Measurements from ENCODE around the gene LGALS7B.
"Not testable (repeated sequence)": the region's sequence is repeated elsewhere in the genome, so short reads cannot be mapped to it uniquely, and the experiment has no call there.

LGALS7B gene

GRCh38 chr19:38788478-38789243 lies at the start of gene LGALS7B:
LGALS7B (plus strand) TSS chr19:38789200; CDS start chr19:38789227, 27 bp downstream.
- no peak for DNase-seq

- peak; percentile 57 for DNase-seq
These were observed 49.4 kb upstream of the LGALS7B start for GRCh38 chr19:38739440-38740256.

- DNase-seq: no peak
These were observed 48.8 kb upstream of the LGALS7B start for GRCh38 chr19:38740257-38740592.

GRCh38 chr19:38740932-38741331 lies 48.1 kb upstream of the LGALS7B start:
- no peak for DNase-seq

GRCh38 chr19:38741670-38742069 lies 47.3 kb upstream of the LGALS7B start:
- no peak for DNase-seq

- no peak for DNase-seq
These were observed 46.7 kb upstream of the LGALS7B start for GRCh38 chr19:38742296-38742695.

- DNase-seq: no peak
These were observed 46.1 kb upstream of the LGALS7B start for GRCh38 chr19:38742906-38743305.

- no peak for DNase-seq
These were observed 45.4 kb upstream of the LGALS7B start for GRCh38 chr19:38743394-38744297.

GRCh38 chr19:38744298-38744681 lies 44.7 kb upstream of the LGALS7B start, which contains the start of gene CAPN12:
CAPN12 (minus strand) TSS chr19:38744474; CDS start chr19:38744165, 309 bp downstream.
- no peak for DNase-seq

GRCh38 chr19:38744874-38745273 lies 44.1 kb upstream of the LGALS7B start:
- no peak for DNase-seq

- no peak for DNase-seq
These were observed 43.7 kb upstream of the LGALS7B start for GRCh38 chr19:38745316-38745715.

GRCh38 chr19:38753783-38754182 lies 35.2 kb upstream of the LGALS7B start:
- DNase-seq: not testable (repeated sequence)

GRCh38 chr19:38754196-38754595 lies 34.8 kb upstream of the LGALS7B start:
- DNase-seq: not testable (repeated sequence)

GRCh38 chr19:38759590-38760003 lies 29.4 kb upstream of the LGALS7B start:
- DNase-seq: no peak

GRCh38 chr19:38760805-38761517 lies 28.0 kb upstream of the LGALS7B start:
- not testable (repeated sequence) for DNase-seq

- not testable (repeated sequence) for DNase-seq
These were observed 27.1 kb upstream of the LGALS7B start for GRCh38 chr19:38761884-38762389.

- no peak for DNase-seq
These were observed 25.2 kb upstream of the LGALS7B start for GRCh38 chr19:38763795-38764220.

GRCh38 chr19:38765214-38765613 lies 23.8 kb upstream of the LGALS7B start:
- DNase-seq: no peak

GRCh38 chr19:38766276-38767047 lies 22.5 kb upstream of the LGALS7B start:
- no peak for DNase-seq

- DNase-seq: peak; percentile 96
These were observed 19.3 kb upstream of the LGALS7B start for GRCh38 chr19:38769635-38770211.
